Measurements from ENCODE around the gene GRM8. TPM values are rescaled to one million over a fixed set of nuclear protein-coding genes. Genes with fewer than 3 reads are reported as not detected.

The GRM8 gene
- total RNA-seq, 4 donors from 2014 or later, result not detected

DNA sequence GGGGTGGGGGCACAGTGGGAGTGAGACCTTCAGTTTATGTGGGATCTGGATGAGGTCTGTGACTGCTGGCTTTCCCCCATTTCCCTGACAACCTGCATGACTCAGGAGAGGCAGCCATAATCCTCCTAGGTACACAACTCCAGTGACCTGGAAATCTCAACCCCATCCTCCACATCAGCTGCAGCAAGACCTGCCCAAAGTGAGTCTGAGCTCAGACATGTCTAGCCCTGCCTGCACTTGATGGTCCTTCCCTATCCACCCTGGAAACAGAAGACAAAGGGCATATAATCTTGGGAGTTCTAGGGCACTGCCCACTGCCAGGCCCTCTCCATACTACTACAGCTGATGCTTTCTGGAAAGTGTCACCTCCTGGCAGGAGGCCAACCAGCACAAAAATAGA is 75.6 kb downstream of the GRM8 start:
- no peaks in the 10 kb centered on the region for H3K36me3 ChIP-seq
- peaks cover 12% of the 10 kb centered on the region for H3K9me3 ChIP-seq
- TF ChIP-seq POLR2A (IDR thresholded peaks at IDR 0.05), result no peak
- H3K4me3 ChIP-seq, result no peak overlapping the region
- H3K27ac ChIP-seq, result no peak overlapping the region
- no peak for DNase-seq (ENCODE audit: low spot score in 2 of 2)
- H3K27me3 ChIP-seq, result no peaks in the 10 kb centered on the region
- no peaks in the 10 kb centered on the region for H3K4me1 ChIP-seq

DNA sequence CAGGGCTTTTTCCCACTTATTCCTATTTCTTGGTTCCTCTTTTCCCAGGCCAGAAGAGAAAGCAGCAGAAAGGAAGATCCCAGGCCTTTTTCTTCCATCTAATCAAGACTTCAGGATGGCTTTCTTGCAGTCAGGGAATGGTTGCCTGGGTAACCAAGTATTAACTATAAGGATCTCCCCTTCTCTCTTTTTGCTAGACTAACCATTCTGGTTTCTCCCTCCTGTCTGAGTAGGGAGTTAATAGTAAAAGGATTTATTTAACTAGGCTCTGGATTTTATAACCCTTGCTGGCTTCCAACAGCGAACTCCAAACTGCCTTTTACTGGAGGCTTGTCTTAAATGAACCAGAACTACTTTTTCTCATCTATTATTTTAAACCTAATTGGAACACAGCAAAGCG is 90.4 kb downstream of the GRM8 start:
- H3K36me3 ChIP-seq, result no peaks in the 10 kb centered on the region
- WGBS, result 71% methylated on average over 2 of the region's 2 CpGs
- H3K9me3 ChIP-seq, result no peaks in the 10 kb centered on the region
- no peak for DNase-seq (ENCODE audit: low spot score in 2 of 2)
- no peaks in the 10 kb centered on the region for H3K27me3 ChIP-seq
- no peak overlapping the region for H3K4me3 ChIP-seq
- no peak overlapping the region for H3K27ac ChIP-seq
- no peak for TF ChIP-seq POLR2AphosphoS5 (IDR thresholded peaks at IDR 0.05)
- TF ChIP-seq, protein P1, sequence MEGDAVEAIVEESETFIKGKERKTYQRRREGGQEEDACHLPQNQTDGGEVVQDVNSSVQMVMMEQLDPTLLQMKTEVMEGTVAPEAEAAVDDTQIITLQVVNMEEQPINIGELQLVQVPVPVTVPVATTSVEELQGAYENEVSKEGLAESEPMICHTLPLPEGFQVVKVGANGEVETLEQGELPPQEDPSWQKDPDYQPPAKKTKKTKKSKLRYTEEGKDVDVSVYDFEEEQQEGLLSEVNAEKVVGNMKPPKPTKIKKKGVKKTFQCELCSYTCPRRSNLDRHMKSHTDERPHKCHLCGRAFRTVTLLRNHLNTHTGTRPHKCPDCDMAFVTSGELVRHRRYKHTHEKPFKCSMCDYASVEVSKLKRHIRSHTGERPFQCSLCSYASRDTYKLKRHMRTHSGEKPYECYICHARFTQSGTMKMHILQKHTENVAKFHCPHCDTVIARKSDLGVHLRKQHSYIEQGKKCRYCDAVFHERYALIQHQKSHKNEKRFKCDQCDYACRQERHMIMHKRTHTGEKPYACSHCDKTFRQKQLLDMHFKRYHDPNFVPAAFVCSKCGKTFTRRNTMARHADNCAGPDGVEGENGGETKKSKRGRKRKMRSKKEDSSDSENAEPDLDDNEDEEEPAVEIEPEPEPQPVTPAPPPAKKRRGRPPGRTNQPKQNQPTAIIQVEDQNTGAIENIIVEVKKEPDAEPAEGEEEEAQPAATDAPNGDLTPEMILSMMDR (IDR thresholded peaks at IDR 0.05), result no peak
- no peaks in the 10 kb centered on the region for H3K4me1 ChIP-seq

DNA sequence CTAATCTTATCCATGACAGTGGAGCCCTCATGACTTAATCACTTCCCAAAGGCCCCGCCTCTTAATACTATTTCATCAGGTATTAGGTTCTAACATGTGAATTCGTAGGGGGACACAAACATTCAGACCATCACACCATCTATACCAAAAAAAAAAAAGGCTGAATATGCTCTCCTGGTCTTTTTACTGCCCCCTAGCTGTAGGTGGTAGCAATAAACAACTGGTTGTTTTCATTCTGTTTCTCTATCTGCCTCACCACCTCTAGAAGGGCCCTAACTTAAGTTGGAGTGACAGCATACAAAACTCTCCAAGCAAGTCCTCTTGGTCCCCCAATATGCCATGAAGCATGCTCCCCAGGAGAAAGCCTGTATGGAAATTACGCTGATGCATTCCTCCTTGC is 94.1 kb downstream of the GRM8 start:
- WGBS, result 70% methylated on average over 3 of the region's 3 CpGs
- no peak for DNase-seq (ENCODE audit: low spot score in 2 of 2)
- Histone ChIP-seq H3K27ac (no peak overlapping the region), H3K4me3 (no peak overlapping the region), H3K9me3 (peaks cover 4% of the 10 kb centered on the region), H3K36me3 (no peaks in the 10 kb centered on the region), H3K27me3 (no peaks in the 10 kb centered on the region), H3K4me1 (no peaks in the 10 kb centered on the region)
- TF ChIP-seq, protein P1 (IDR thresholded peaks at IDR 0.05), result no peak
- TF ChIP-seq EP300 (IDR thresholded peaks at IDR 0.05) (no peak), POLR2AphosphoS5 (IDR thresholded peaks at IDR 0.05) (no peak)

DNA sequence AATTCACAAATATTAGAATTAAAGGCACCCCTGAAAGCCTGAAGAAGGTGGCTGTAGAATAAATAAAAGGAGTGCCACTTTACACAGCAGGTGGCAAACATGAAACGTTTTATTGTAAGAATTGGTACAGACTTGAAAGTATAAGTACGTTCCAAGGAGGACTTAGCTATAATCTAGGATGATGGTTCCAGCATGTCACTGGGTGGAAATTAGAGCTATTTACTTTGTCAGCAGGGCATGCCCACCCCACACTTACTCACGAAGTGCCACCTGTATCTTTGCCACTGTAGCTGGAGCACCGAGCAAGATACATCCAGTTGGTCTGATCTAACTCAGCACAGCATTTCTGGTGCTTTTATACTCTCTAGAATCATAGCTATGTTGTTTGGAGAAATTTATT is 97.8 kb downstream of the GRM8 start:
- no peaks in the 10 kb centered on the region for H3K27me3 ChIP-seq
- no peak overlapping the region for H3K27ac ChIP-seq
- TF ChIP-seq POLR2A (IDR thresholded peaks at IDR 0.05) (no peak), EP300 (IDR thresholded peaks at IDR 0.05) (no peak), POLR2AphosphoS5 (IDR thresholded peaks at IDR 0.05) (no peak)
- TF ChIP-seq, protein P1 (IDR thresholded peaks at IDR 0.05), result no peak
- no peaks in the 10 kb centered on the region for H3K4me1 ChIP-seq
- WGBS, result 78% methylated on average over 4 of the region's 4 CpGs
- H3K36me3 ChIP-seq, result no peaks in the 10 kb centered on the region
- no peak overlapping the region for H3K4me3 ChIP-seq
- H3K9me3 ChIP-seq, result peaks cover 4% of the 10 kb centered on the region
- no peak for DNase-seq (ENCODE audit: low spot score in 2 of 2)

GRCh38 chr7:127154101-127154500 is 98.6 kb downstream of the GRM8 start:
- Histone ChIP-seq H3K27ac (no peak overlapping the region), H3K27me3 (no peaks in the 10 kb centered on the region), H3K4me1 (no peaks in the 10 kb centered on the region), H3K36me3 (no peaks in the 10 kb centered on the region), H3K9me3 (peaks cover 4% of the 10 kb centered on the region), H3K4me3 (no peak overlapping the region)
- no peak for DNase-seq (ENCODE audit: low spot score in 2 of 2)
- TF ChIP-seq POLR2AphosphoS5 (IDR thresholded peaks at IDR 0.05) (no peak), EP300 (IDR thresholded peaks at IDR 0.05) (no peak), POLR2A (IDR thresholded peaks at IDR 0.05) (no peak)
- TF ChIP-seq, protein P1 (IDR thresholded peaks at IDR 0.05), result no peak
- WGBS, result 62% methylated on average over 3 of the region's 3 CpGs

- H3K36me3 ChIP-seq, result no peaks in the 10 kb centered on the region
- H3K27me3 ChIP-seq, result no peaks in the 10 kb centered on the region
- TF ChIP-seq, protein P1 (IDR thresholded peaks at IDR 0.05), result no peak
- TF ChIP-seq POLR2A (IDR thresholded peaks at IDR 0.05) (no peak), POLR2AphosphoS5 (IDR thresholded peaks at IDR 0.05) (no peak), EP300 (IDR thresholded peaks at IDR 0.05) (no peak)
- 80% methylated on average over 3 of the region's 3 CpGs for WGBS
- DNase-seq (ENCODE audit: low spot score in 2 of 2), result no peak
- no peak overlapping the region for H3K4me3 ChIP-seq
- peaks cover 4% of the 10 kb centered on the region for H3K9me3 ChIP-seq
- no peaks in the 10 kb centered on the region for H3K4me1 ChIP-seq
- H3K27ac ChIP-seq, result no peak overlapping the region
These were observed 99.4 kb downstream of the GRM8 start for GRCh38 chr7:127153315-127153714.

Data from suprapubic skin (tissue), 4 donors.